ENCODE results near the gene FAM20A.

- TF ChIP-seq EZH2 (IDR thresholded peaks at IDR 0.05; ENCODE audit: insufficient read depth, poor library complexity, severe bottlenecking) (no peak), EZH2phosphoT487 (IDR thresholded peaks at IDR 0.05; ENCODE audit: insufficient read depth, low read depth) (no peak)
Observed at GRCh38 chr17:68624381-68624780, 23.2 kb upstream of the FAM20A start.

All from GM23248 (cell line).